ENCODE measurements around the gene SDK2. TPM values are rescaled to one million over a fixed set of nuclear protein-coding genes. Genes with fewer than 3 reads are reported as not detected.

The SDK2 gene
- polyA plus RNA-seq, 3 donors: 0.01 TPM; not detected in 2

DNA sequence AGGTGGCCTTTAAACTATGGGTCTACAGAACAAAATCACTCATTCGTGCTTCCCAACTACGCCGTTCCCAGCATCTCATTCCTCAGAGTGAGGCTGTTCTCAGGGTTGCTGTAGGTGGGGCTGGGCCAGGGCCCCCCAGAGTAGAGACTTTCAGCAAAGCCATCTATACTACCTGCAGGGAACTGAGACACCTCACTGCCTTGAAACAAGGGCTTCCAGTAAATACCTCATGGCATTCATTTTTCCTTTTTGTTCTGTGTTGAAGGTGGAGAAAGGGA is 4.2 kb upstream of the SDK2 start:
- Mint-ChIP-seq H3K27me3 (ENCODE audit: low read depth in 3 of 3) (peaks cover 42 to 51% (median 47%) of the 10 kb centered on the region in 3 donors), H3K9me3 (peaks cover 2 to 12% (median 5%) of the 10 kb centered on the region in 7 donors), H3K4me1 (peaks cover 9% of the 10 kb centered on the region), H3K36me3 (peaks cover 0 to 4% of the 10 kb centered on the region in 2 donors), H3K4me3 (peak overlapping the region in 1 of 2 donors; percentile 2), H3K27ac (no peak overlapping the region)
- no peak for DNase-seq
- H3K4me2 ChIP-seq (replicated peaks; ENCODE audit: extremely low read depth, low read length, poor library complexity, severe bottlenecking): no peak overlapping the region
- H4K20me1 ChIP-seq (ENCODE audit: insufficient read depth, low read length): no peaks in the 10 kb centered on the region
- no peak overlapping the region for H3K4me3 ChIP-seq (replicated peaks in 1 of 3; ENCODE audit: low read depth in 2 of 3, low read length in 3 of 3)
- no peaks in the 10 kb centered on the region for H3K36me3 ChIP-seq (replicated peaks in 1 of 2; ENCODE audit: control insufficient read depth in 1 of 2, insufficient read depth in 2 of 2, low read length in 2 of 2)
- no peak overlapping the region for H2AFZ ChIP-seq (ENCODE audit: insufficient read depth, low read depth, low read length, poor library complexity, severe bottlenecking)
- TF ChIP-seq, protein P1, sequence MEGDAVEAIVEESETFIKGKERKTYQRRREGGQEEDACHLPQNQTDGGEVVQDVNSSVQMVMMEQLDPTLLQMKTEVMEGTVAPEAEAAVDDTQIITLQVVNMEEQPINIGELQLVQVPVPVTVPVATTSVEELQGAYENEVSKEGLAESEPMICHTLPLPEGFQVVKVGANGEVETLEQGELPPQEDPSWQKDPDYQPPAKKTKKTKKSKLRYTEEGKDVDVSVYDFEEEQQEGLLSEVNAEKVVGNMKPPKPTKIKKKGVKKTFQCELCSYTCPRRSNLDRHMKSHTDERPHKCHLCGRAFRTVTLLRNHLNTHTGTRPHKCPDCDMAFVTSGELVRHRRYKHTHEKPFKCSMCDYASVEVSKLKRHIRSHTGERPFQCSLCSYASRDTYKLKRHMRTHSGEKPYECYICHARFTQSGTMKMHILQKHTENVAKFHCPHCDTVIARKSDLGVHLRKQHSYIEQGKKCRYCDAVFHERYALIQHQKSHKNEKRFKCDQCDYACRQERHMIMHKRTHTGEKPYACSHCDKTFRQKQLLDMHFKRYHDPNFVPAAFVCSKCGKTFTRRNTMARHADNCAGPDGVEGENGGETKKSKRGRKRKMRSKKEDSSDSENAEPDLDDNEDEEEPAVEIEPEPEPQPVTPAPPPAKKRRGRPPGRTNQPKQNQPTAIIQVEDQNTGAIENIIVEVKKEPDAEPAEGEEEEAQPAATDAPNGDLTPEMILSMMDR (IDR thresholded peaks at IDR 0.05): no peak
- no peaks in the 10 kb centered on the region for H3K79me2 ChIP-seq (ENCODE audit: insufficient read depth, low read length)
- H3K27me3 ChIP-seq (ENCODE audit: control insufficient read depth in 2 of 2, insufficient read depth in 2 of 2, low read length in 2 of 2): peaks cover 32 to 36% of the 10 kb centered on the region in 2 donors
- peaks cover 0 to 6% of the 10 kb centered on the region in 2 donors for H3K9me3 ChIP-seq (replicated peaks in 1 of 2; ENCODE audit: control insufficient read depth in 1 of 2, insufficient read depth in 1 of 2, low read length in 2 of 2)
- H3K4me1 ChIP-seq (ENCODE audit: control insufficient read depth in 1 of 2, insufficient read depth in 2 of 2, low read length in 2 of 2): peaks cover 12 to 20% of the 10 kb centered on the region in 2 donors
- H3K9ac ChIP-seq (ENCODE audit: insufficient read depth, low read length, poor library complexity, severe bottlenecking): no peak overlapping the region
- no peak overlapping the region for H3K27ac ChIP-seq (ENCODE audit: low read depth in 1 of 2, low read length in 2 of 2)
- intact Hi-C loops (cut with micrococcal nuclease): no loop called here
- WGBS (ENCODE audit: insufficient coverage): no CpG with 5 or more reads among the region's 3 CpGs

DNA sequence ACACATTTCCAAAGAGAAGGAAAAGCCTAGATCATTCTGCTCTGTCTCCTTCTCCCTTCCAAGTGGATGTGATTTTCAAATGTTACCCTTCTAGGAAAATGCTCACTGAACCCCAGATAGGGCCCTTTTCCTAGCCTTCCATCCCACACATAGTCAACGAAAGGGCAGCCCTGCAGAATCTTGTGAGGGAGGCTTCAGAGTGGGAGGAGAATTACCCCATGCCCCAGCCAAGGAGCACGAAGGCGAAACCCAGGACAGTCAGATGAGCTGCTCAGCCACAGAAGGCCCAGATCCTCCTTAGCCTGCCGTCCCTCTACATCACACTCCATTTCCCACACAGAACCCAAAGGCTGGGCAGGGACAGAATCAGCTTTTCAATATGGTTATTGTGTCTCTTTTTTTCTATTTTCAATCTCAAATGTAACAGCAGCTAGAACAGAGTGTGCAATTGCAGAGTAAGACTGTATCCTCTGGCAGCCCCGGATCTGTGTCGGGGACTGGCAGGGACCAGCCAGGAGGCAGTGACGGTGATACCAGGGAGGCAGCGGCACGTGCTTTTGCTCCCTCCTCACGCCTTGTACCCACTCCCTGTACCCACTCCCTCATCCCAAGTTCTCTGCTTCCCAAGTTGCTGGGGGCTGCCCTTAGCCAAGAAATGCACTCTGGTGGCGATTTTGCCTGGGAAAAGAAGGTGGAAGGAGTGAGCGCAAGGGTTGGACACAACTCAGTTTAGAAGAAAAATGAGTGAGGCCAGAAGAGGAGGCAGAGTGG is 3.7 kb upstream of the SDK2 start:
- WGBS (ENCODE audit: insufficient coverage): 97% methylated on average over 9 of the region's 12 CpGs
- intact Hi-C loops (cut with micrococcal nuclease): no loop called here
- no peak overlapping the region for H2AFZ ChIP-seq (ENCODE audit: insufficient read depth, low read depth, low read length, poor library complexity, severe bottlenecking)
- H3K27ac Mint-ChIP-seq: no peak overlapping the region
- H3K36me3 Mint-ChIP-seq: peaks cover 0 to 4% of the 10 kb centered on the region in 2 donors
- peak overlapping the region in 1 of 2 donors; percentile 75 for H3K4me3 Mint-ChIP-seq
- H3K27me3 ChIP-seq (ENCODE audit: control insufficient read depth in 2 of 2, insufficient read depth in 2 of 2, low read length in 2 of 2): peaks cover 38 to 40% of the 10 kb centered on the region in 2 donors
- H3K4me1 Mint-ChIP-seq: peaks cover 11% of the 10 kb centered on the region
- H4K20me1 ChIP-seq (ENCODE audit: insufficient read depth, low read length): no peaks in the 10 kb centered on the region
- no peaks in the 10 kb centered on the region for H3K79me2 ChIP-seq (ENCODE audit: insufficient read depth, low read length)
- no peak for DNase-seq
- TF ChIP-seq, protein P1 (IDR thresholded peaks at IDR 0.05): no peak
- H3K4me3 ChIP-seq (replicated peaks in 1 of 3; ENCODE audit: low read depth in 2 of 3, low read length in 3 of 3): no peak overlapping the region
- peaks cover 0 to 11% of the 10 kb centered on the region in 2 donors for H3K9me3 ChIP-seq (replicated peaks in 1 of 2; ENCODE audit: control insufficient read depth in 1 of 2, insufficient read depth in 1 of 2, low read length in 2 of 2)
- H3K27me3 Mint-ChIP-seq (ENCODE audit: low read depth in 3 of 3): peaks cover 45 to 55% (median 45%) of the 10 kb centered on the region in 3 donors
- no peak overlapping the region for H3K27ac ChIP-seq (ENCODE audit: low read depth in 1 of 2, low read length in 2 of 2)
- no peak overlapping the region for H3K9ac ChIP-seq (ENCODE audit: insufficient read depth, low read length, poor library complexity, severe bottlenecking)
- H3K4me2 ChIP-seq (replicated peaks; ENCODE audit: extremely low read depth, low read length, poor library complexity, severe bottlenecking): no peak overlapping the region
- peaks cover 17 to 25% of the 10 kb centered on the region in 2 donors for H3K4me1 ChIP-seq (ENCODE audit: control insufficient read depth in 1 of 2, insufficient read depth in 2 of 2, low read length in 2 of 2)
- no peaks in the 10 kb centered on the region for H3K36me3 ChIP-seq (replicated peaks in 1 of 2; ENCODE audit: control insufficient read depth in 1 of 2, insufficient read depth in 2 of 2, low read length in 2 of 2)
- peaks cover 0 to 9% (median 4%) of the 10 kb centered on the region in 7 donors for H3K9me3 Mint-ChIP-seq
